GM13976 (cell line): Measurements from ENCODE around the gene EFNB1.
A peak's percentile ranks its signal among the peaks of the same experiment; 100 is the strongest.
"Not testable (repeated sequence)": the region's sequence is repeated elsewhere in the genome, so short reads cannot be mapped to it uniquely, and the experiment has no call there.

Experiments used
- DNase-seq: peaks from one replicate; pipeline ENCODE4 v3.0.0; 2012; ENCODE audit warnings: low spot score
- in situ Hi-C: fragments of 300-500 bp; cut with MboI; formaldehyde crosslinking; loops from one replicate; pipeline ENCODE4 v1.12.0; 2022; ENCODE audit warnings: low sequenced_read_pairs, mixed read lengths, inconsistent platforms; ENCODE audit not compliant: unreplicated experiment
- TF ChIP-seq, protein P1 (sequence below): IDR thresholded peaks from 2 replicates; pipeline ENCODE4 v1.5.1; 2012; ENCODE audit warnings: borderline replicate concordance, mild to moderate bottlenecking; ENCODE audit not compliant: insufficient read depth; ENCODE audit errors: extremely low read depth, missing control alignments, control extremely low read depth

EFNB1 gene

GRCh38 chrX:68828740-68829581, at the start of gene EFNB1:
TSS of gene EFNB1 (plus strand) at chrX:68829021. CDS start at chrX:68829777, 756 bp downstream.
- in situ Hi-C loops = loop anchor here (10.0 kb wide), 2 partner anchors 396 to 456 kb away; no protein-coding TSS in a partner anchor
- TF ChIP-seq, protein P1, sequence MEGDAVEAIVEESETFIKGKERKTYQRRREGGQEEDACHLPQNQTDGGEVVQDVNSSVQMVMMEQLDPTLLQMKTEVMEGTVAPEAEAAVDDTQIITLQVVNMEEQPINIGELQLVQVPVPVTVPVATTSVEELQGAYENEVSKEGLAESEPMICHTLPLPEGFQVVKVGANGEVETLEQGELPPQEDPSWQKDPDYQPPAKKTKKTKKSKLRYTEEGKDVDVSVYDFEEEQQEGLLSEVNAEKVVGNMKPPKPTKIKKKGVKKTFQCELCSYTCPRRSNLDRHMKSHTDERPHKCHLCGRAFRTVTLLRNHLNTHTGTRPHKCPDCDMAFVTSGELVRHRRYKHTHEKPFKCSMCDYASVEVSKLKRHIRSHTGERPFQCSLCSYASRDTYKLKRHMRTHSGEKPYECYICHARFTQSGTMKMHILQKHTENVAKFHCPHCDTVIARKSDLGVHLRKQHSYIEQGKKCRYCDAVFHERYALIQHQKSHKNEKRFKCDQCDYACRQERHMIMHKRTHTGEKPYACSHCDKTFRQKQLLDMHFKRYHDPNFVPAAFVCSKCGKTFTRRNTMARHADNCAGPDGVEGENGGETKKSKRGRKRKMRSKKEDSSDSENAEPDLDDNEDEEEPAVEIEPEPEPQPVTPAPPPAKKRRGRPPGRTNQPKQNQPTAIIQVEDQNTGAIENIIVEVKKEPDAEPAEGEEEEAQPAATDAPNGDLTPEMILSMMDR = no peak
- DNase-seq = peak; percentile 86

DNA sequence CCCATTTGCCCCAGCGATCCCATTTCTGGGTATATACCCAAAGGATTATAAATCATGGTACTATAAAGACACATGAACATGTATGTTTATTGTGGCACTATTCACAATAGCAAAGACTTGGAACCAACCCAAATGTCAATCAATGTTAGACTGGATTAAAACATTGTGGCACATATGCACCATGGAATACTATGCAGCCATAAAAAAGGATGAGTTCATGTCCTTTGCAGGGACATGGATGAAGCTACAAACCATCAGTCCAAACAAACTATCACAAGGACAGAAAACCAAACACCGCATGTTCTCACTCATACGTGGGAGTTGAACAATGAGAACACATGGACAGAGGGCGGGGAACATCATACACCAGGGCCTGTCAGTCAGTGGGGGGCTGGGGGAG, 47.5 kb upstream of the EFNB1 start:
- DNase-seq, in situ Hi-C loops: not testable (repeated sequence)

DNA sequence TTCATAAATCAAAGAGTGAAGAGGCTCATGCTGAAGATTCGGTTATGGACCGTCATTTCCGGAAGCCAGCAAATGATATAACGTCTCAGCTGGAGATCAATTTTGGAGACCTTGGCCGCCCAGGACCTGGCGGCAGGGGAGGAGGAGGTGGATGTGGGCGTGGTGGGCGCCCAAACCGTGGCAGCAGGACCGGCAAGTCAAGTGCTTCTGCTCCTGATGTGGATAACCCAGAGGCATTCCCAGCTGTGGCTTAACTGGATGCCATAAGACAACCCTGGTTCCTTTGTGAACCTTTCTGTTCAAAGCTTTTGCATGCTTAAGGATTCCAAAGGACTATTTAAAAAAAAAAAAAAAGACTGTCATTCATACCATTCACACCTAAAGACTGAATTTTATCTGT, 44.0 kb upstream of the EFNB1 start:
- no peak for DNase-seq
- TF ChIP-seq, protein P1 = no peak
- in situ Hi-C loops = no loop called here

DNA sequence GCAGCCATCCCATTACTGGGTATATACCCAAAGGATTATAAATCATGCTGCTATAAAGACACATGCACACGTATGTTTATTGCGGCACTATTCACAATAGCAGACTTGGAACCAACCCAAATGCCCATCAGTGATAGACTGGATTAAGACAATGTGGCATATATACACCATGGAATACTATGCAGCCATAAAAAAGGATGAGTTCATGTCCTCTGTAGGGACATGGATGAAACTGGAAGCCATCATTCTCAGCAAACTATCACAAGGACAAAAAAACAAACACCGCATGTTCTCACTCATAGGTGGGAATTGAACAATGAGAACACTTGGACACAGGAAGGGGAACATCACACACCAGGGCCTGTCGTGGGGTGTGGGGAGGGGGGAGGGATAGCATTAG, 42.2 kb upstream of the EFNB1 start:
- in situ Hi-C loops = not testable (repeated sequence)

GRCh38 chrX:68789966-68790365, 38.9 kb upstream of the EFNB1 start:
- TF ChIP-seq, protein P1 = no peak
- in situ Hi-C loops = no loop called here
- no peak for DNase-seq

More for the DNA sequence above, 42.2 kb upstream of the EFNB1 start:
- DNase-seq = not testable (repeated sequence)

DNA sequence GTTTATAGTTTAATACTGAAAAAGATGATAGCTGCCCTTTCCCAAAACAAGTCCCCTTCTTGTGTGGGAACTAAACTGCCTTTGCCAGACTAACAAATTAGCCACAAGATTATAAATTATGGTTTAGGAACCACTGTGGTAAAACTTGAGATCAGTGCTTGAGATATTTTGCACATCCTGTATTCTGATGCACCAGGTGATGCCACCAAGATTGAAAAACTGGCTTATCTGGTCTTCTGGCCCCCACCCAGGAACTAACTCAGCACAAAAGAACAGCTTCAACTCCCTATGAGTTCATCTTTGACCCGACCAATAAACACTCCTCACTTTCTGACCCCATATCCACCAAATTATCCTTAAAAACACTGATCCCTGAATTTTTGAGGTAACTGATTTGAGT, 36.7 kb upstream of the EFNB1 start:
- DNase-seq = no peak
- in situ Hi-C loops = no loop called here
- TF ChIP-seq, protein P1 = no peak

DNA sequence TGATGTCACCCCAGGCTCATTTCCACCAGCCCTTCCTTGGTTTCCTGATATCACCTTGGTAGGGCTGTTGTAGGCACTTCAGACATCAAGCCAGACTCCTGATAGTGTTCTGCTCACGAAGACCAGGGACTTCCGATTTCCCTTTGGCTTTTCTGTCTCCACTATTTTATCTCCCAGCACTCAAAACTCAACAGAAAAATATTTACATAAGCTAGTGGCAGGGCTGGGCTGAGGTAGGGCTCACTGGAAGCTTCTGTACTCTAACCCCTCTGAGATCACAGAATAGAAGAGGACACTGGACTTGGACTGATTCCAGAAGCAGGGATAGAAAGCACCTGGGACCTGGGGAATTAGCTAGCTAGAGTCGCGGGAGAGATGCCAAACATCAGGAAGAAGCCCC, 34.4 kb upstream of the EFNB1 start:
- in situ Hi-C loops = no loop called here
- TF ChIP-seq, protein P1 = no peak
- DNase-seq = no peak
